MG63 (cell line): ENCODE results near the gene TCF7L2. TPM values are rescaled to one million over a fixed set of nuclear protein-coding genes. Genes with fewer than 3 reads are reported as not detected.

ENCODE experiments used
- DNase-seq: peaks from one replicate; pipeline ENCODE4 v3.0.0-alpha.2; 2020
- H3K27me3 ChIP-seq: fragments of 250-450 bp; sonication (Bioruptor Pico); 2 replicates; pipeline ENCODE4 v1.5.1; 2020; ENCODE audit warnings: mild to moderate bottlenecking, moderate library complexity
- H3K36me3 ChIP-seq: fragments of 250-450 bp; sonication (Bioruptor Pico); 2 replicates; pipeline ENCODE4 v1.5.1; 2020; ENCODE audit warnings: mild to moderate bottlenecking, moderate library complexity
- H3K4me3 ChIP-seq: fragments of 250-450 bp; sonication (Bioruptor Pico); 2 replicates; pipeline ENCODE4 v1.5.1; 2020; ENCODE audit warnings: mild to moderate bottlenecking, moderate library complexity
- H3K9me3 ChIP-seq: fragments of 250-450 bp; sonication (Bioruptor Pico); 2 replicates; pipeline ENCODE4 v1.5.1; 2020; ENCODE audit warnings: mild to moderate bottlenecking, moderate library complexity
- total RNA-seq: library from RNA; depleted of rRNA; stranded (reverse); fragments of >200 nt; shearing (Covaris generic); gene quantifications from 2 replicates; pipeline ENCODE4 v1.2.3, GENCODE V29; 2014; ENCODE audit warnings: low replicate concordance

TCF7L2 gene
- total RNA-seq, 1 experiment from 2014 or later = 0.89 TPM

- Histone ChIP-seq H3K27me3 (no peaks in the 10 kb centered on the region), H3K9me3 (no peaks in the 10 kb centered on the region), H3K4me3 (no peak overlapping the region), H3K36me3 (peaks cover 9% of the 10 kb centered on the region)
- DNase-seq = no peak
Observed at GRCh38 chr10:113038985-113039384, 88.9 kb downstream of the TCF7L2 start.

GRCh38 chr10:113041324-113041723 is 91.3 kb downstream of the TCF7L2 start:
- peaks cover 9% of the 10 kb centered on the region for H3K36me3 ChIP-seq
- DNase-seq = no peak
- H3K4me3 ChIP-seq = no peak overlapping the region
- no peaks in the 10 kb centered on the region for H3K27me3 ChIP-seq
- H3K9me3 ChIP-seq = no peaks in the 10 kb centered on the region

GRCh38 chr10:113041841-113042750 is 92.0 kb downstream of the TCF7L2 start:
- H3K36me3 ChIP-seq = peaks cover 9% of the 10 kb centered on the region
- H3K4me3 ChIP-seq = no peak overlapping the region
- DNase-seq = no peak

GRCh38 chr10:113042868-113043267 is 92.8 kb downstream of the TCF7L2 start:
- Histone ChIP-seq H3K9me3 (no peaks in the 10 kb centered on the region), H3K27me3 (no peaks in the 10 kb centered on the region), H3K36me3 (peaks cover 9% of the 10 kb centered on the region), H3K4me3 (no peak overlapping the region)
- DNase-seq = no peak

More at GRCh38 chr10:113041841-113042750, 92.0 kb downstream of the TCF7L2 start:
- Histone ChIP-seq H3K27me3 (no peaks in the 10 kb centered on the region), H3K9me3 (no peaks in the 10 kb centered on the region)

GRCh38 chr10:113044016-113044755 is 94.1 kb downstream of the TCF7L2 start:
- Histone ChIP-seq H3K4me3 (no peak overlapping the region), H3K9me3 (no peaks in the 10 kb centered on the region), H3K27me3 (no peaks in the 10 kb centered on the region), H3K36me3 (peaks cover 9% of the 10 kb centered on the region)
- no peak for DNase-seq

- H3K4me3 ChIP-seq = no peak overlapping the region
- H3K27me3 ChIP-seq = no peaks in the 10 kb centered on the region
- DNase-seq = peak; percentile 78
- peaks cover 9% of the 10 kb centered on the region for H3K36me3 ChIP-seq
- H3K9me3 ChIP-seq = no peaks in the 10 kb centered on the region
Observed at GRCh38 chr10:113045147-113046055, 95.4 kb downstream of the TCF7L2 start.

GRCh38 chr10:113047151-113047550 is 97.1 kb downstream of the TCF7L2 start:
- no peak for DNase-seq
- H3K4me3 ChIP-seq = no peak overlapping the region
- no peaks in the 10 kb centered on the region for H3K9me3 ChIP-seq
- no peaks in the 10 kb centered on the region for H3K27me3 ChIP-seq
- peaks cover 2% of the 10 kb centered on the region; the same call in 1 of the 2 replicates for H3K36me3 ChIP-seq

GRCh38 chr10:113047605-113047962 is 97.5 kb downstream of the TCF7L2 start:
- DNase-seq = no peak
- Histone ChIP-seq H3K36me3 (no peaks in the 10 kb centered on the region; the same call in 1 of the 2 replicates), H3K4me3 (no peak overlapping the region), H3K9me3 (no peaks in the 10 kb centered on the region), H3K27me3 (no peaks in the 10 kb centered on the region)

- no peaks in the 10 kb centered on the region for H3K27me3 ChIP-seq
- H3K36me3 ChIP-seq = no peaks in the 10 kb centered on the region; the same call in 1 of the 2 replicates
- H3K9me3 ChIP-seq = no peaks in the 10 kb centered on the region
- DNase-seq = no peak
- H3K4me3 ChIP-seq = no peak overlapping the region
Observed at GRCh38 chr10:113047963-113048781, 98.1 kb downstream of the TCF7L2 start.

GRCh38 chr10:113049881-113050280 is 99.8 kb downstream of the TCF7L2 start:
- H3K9me3 ChIP-seq = no peaks in the 10 kb centered on the region

GRCh38 chr10:113052076-113052830 is 102.2 kb downstream of the TCF7L2 start:
- DNase-seq = no peak
- no peaks in the 10 kb centered on the region for H3K9me3 ChIP-seq
- H3K36me3 ChIP-seq = no peaks in the 10 kb centered on the region
- H3K27me3 ChIP-seq = no peaks in the 10 kb centered on the region
- H3K4me3 ChIP-seq = no peak overlapping the region

More at GRCh38 chr10:113049881-113050280, 99.8 kb downstream of the TCF7L2 start:
- H3K4me3 ChIP-seq = no peak overlapping the region
- no peaks in the 10 kb centered on the region for H3K27me3 ChIP-seq
- no peak for DNase-seq
- no peaks in the 10 kb centered on the region; the same call in 1 of the 2 replicates for H3K36me3 ChIP-seq

- Histone ChIP-seq H3K36me3 (no peaks in the 10 kb centered on the region), H3K27me3 (no peaks in the 10 kb centered on the region), H3K9me3 (no peaks in the 10 kb centered on the region), H3K4me3 (no peak overlapping the region)
- DNase-seq = no peak
Observed at GRCh38 chr10:113053091-113053490, 103.0 kb downstream of the TCF7L2 start.

GRCh38 chr10:113053881-113054280 is 103.8 kb downstream of the TCF7L2 start:
- Histone ChIP-seq H3K27me3 (no peaks in the 10 kb centered on the region), H3K9me3 (no peaks in the 10 kb centered on the region), H3K4me3 (no peak overlapping the region), H3K36me3 (no peaks in the 10 kb centered on the region)
- DNase-seq = no peak

GRCh38 chr10:113055458-113055857 is 105.4 kb downstream of the TCF7L2 start:
- H3K9me3 ChIP-seq = no peaks in the 10 kb centered on the region
- H3K27me3 ChIP-seq = no peaks in the 10 kb centered on the region
- no peak overlapping the region for H3K4me3 ChIP-seq
- H3K36me3 ChIP-seq = no peaks in the 10 kb centered on the region
- no peak for DNase-seq

GRCh38 chr10:113056030-113056429 is 106.0 kb downstream of the TCF7L2 start:
- no peak for DNase-seq

More at GRCh38 chr10:113056030-113056429, 106.0 kb downstream of the TCF7L2 start:
- no peaks in the 10 kb centered on the region for H3K9me3 ChIP-seq
- no peaks in the 10 kb centered on the region for H3K36me3 ChIP-seq
- no peaks in the 10 kb centered on the region for H3K27me3 ChIP-seq
- no peak overlapping the region for H3K4me3 ChIP-seq
